PFSK-1 (cell line): ENCODE measurements around the gene TIMM17B.

Experiments used
- FOXP2 ChIP-seq: optimal IDR thresholded peaks from 2 replicates; pipeline ENCODE3; 2011; ENCODE audit warnings: borderline replicate concordance, control low read depth, inconsistent platforms; ENCODE audit not compliant: insufficient read depth; ENCODE audit errors: extremely low read length, extremely low read depth
- TAF1 ChIP-seq: IDR thresholded peaks from 2 replicates; pipeline ENCODE4 v1.6.1; 2012; ENCODE audit warnings: low read length, control low read depth, borderline replicate concordance; ENCODE audit not compliant: insufficient read depth
- TF ChIP-seq, protein P1 (sequence below), 2 experiments: IDR thresholded peaks; 2 replicates each; pipeline versions ENCODE4 v1.6.1 to v1.8.0; 2011 to 2012; ENCODE audit warnings: low read depth in 2 of 2, low read length in 2 of 2, control low read depth in 1 of 2, inconsistent platforms in 1 of 2, mild to moderate bottlenecking in 1 of 2, moderate library complexity in 1 of 2; ENCODE audit not compliant: insufficient read depth in 1 of 2

DNA sequence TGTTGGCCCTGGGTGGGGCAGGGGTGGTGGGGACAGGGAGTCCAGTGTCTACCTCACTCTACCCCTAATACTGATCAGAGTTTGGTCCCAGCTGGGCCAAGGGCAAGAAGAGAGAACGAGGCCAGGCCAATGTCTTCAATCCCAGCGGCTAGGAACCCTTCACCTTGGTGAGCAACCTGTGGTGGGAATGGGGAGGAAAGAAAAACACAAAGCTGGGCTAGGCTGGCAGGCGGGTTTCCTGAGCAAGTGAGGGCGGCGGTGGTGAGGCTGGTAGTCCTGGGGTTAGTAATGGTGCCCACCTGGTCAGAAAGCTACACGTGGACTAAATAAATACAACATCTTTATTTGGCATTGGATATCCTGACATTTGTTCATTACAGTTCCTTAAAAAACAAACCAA is 5.7 kb upstream of the TIMM17B start:
- TF ChIP-seq TAF1 (no peak), FOXP2 (no peak)
- TF ChIP-seq, protein P1, sequence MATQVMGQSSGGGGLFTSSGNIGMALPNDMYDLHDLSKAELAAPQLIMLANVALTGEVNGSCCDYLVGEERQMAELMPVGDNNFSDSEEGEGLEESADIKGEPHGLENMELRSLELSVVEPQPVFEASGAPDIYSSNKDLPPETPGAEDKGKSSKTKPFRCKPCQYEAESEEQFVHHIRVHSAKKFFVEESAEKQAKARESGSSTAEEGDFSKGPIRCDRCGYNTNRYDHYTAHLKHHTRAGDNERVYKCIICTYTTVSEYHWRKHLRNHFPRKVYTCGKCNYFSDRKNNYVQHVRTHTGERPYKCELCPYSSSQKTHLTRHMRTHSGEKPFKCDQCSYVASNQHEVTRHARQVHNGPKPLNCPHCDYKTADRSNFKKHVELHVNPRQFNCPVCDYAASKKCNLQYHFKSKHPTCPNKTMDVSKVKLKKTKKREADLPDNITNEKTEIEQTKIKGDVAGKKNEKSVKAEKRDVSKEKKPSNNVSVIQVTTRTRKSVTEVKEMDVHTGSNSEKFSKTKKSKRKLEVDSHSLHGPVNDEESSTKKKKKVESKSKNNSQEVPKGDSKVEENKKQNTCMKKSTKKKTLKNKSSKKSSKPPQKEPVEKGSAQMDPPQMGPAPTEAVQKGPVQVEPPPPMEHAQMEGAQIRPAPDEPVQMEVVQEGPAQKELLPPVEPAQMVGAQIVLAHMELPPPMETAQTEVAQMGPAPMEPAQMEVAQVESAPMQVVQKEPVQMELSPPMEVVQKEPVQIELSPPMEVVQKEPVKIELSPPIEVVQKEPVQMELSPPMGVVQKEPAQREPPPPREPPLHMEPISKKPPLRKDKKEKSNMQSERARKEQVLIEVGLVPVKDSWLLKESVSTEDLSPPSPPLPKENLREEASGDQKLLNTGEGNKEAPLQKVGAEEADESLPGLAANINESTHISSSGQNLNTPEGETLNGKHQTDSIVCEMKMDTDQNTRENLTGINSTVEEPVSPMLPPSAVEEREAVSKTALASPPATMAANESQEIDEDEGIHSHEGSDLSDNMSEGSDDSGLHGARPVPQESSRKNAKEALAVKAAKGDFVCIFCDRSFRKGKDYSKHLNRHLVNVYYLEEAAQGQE (IDR thresholded peaks at IDR 0.05; ENCODE audit: insufficient read depth in 1 of 2, low read depth in 2 of 2, low read length in 2 of 2) = no peak
